Tongue (tissue), 2 donors: ENCODE measurements around the gene SULT2B1. TPM values are rescaled to one million over a fixed set of nuclear protein-coding genes. Genes with fewer than 3 reads are reported as not detected.
A peak's percentile ranks its signal among the peaks of the same experiment; 100 is the strongest.
"Not testable (repeated sequence)": the region's sequence is repeated elsewhere in the genome, so short reads cannot be mapped to it uniquely, and the experiment has no call there.

Experiments
- DNase-seq: peaks from one replicate; pipeline ENCODE4 v3.0.0-alpha.2; 2015
- total RNA-seq: library from RNA; depleted of rRNA; stranded (reverse); fragments of >200 nt; gene quantifications from one replicate; pipeline ENCODE4 v1.2.3, GENCODE V29; 2014

Gene SULT2B1
- total RNA-seq: 2.4 TPM

DNA sequence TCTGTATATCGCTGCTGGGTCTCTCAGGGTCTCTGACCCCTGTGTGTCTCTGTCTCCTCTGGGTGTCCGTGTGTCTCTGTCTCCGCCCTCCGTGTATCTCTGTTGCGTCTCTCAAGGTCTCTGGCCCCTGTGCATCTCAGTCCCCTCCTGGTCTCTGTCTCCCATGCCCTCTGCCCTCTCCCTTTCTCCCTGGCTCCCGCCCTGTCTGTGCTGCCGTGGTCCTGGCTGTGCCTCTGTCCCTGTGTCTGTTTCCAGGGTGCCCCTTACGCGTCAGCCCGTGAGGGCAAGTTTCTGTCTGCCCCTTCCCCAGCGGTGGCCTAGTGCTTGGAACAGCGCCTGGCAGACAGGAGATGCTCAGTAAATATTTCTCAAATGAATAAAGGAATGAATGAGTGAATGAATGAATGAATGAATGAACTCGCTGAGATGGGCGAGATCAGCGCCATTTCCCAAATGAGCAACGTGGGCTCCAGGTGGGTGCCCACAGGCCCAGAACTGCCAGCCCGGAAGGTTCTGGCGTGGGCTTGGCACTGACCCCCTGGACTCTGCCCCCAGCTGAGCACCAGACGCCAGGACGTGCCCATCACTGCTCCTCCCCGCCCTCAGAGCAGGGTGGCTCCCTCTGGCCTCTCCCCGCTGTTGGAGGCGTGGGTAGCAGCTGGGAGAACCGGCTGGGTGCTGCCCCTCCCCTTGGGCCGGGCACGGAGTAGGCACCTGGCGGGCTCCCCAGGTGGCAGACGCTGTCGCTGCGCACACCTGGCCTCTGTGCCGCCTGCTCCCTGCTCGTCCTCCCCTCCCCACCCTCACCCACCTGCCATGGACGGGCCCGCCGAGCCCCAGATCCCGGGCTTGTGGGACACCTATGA lies at the start of gene SULT2B1:
Gene SULT2B1 (plus strand): TSS at position 736 of the 866 bp plus-strand sequence. CDS start 81 bp downstream, at position 817.
- no peak for DNase-seq

- no peak for DNase-seq
Measured at GRCh38 chr19:48502350-48503018, 49.5 kb upstream of the SULT2B1 start.

DNA sequence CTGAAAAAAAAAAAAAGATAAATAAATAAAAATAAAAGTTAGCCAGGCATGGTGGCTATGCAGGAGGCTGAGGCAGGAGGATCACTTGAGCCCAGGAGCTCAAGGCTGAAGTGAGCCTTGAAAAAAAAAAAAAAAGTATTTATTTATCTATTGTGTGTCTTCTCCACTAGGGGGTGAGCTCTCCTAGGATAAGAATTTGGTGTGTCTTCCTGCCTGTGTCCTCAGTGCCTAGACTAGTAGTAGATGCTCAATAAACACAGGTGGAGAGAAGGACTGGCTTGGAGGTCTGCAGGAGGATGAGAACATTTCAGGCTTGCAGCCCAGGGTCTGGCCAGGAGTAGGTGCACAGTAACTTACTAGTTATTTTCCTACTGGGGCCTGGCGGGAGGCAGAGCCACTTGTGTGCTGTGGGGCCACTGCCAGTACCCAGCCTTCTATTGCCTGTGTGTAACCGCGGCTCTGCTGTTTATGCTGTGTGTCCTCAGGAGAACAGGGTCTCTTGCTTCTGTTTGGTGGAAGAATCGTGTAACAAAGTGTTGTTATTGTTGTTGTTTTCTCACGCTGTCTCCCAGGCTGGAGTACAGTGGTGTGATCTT lies 45.7 kb upstream of the SULT2B1 start:
- DNase-seq: no peak

GRCh38 chr19:48507911-48508439 lies 44.0 kb upstream of the SULT2B1 start:
- no peak for DNase-seq

GRCh38 chr19:48508729-48509411 lies 43.1 kb upstream of the SULT2B1 start:
- no peak for DNase-seq

DNA sequence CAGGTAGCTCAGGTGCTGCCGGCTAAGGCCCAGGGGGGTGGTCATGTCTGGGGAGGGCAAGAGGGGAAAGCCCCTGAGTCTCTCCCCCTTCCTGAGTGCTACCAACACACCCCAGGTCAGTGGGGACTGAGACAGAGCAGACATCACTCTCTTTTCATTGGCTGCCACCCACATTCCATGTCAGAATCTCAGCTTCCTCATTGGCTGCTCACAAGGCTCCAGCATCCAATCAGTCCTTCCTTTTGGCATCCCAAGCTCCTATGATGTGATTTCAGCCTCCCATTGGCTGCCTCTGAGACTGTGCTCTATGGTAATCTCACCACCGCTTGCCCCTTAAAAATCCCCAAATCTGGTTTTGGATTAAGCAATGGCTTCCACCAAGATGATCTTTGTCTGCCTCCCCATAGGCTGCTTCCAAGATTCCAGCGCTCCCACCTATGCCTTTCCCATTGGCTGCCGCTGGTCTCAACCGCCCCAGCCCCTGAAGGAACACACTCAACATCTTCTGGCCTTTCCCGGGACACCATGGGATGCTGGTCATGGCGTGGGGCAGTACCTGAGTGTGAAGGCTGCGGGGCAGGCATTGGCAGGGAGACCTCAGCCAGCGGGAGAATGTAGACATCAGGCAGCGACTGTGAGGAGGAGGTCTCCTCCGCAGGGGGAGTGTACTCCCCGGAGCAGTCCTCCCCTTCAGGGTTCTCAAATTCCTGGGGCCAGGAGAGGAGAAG lies 42.3 kb upstream of the SULT2B1 start:
- DNase-seq: no peak

DNA sequence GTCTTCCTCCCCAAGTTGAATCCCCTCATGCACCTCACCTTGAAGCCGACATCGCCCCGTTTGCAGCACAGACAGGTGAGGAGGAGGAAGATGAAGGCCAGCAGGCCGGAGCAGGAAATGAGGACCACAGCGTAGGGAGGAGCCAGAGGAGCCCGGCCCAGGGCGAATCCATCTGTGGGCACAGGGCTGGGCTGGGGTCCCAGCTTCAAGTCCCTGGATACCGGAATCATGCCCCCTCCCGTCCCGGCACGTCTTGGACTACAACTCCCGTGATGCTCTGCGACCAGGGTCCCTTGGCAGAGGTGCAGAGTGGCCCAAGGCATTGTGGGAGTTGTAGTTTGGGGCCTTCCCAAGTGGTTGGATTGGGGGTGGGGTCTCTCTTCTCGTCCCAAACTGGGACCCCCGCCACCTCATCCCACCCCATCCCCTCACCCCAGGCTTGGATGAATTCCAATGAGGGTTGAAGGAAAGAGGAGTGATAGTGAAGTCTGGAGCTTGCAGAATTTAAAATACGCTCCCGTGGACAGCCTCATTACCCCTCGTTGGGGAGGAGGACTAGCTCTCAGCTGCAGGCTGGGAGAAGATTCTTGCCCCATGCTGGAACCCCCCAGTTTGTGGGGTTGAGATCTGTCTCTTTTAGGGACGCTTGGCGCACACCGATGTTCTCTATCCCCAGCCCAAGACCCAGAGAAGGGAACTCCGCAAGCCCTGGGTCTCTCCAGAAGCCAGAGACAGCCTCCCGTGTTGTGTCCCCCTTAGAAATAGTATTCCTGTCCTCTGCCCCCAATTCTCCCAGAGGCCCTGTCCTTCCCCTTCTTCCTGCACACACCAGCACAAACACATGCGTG lies 41.3 kb upstream of the SULT2B1 start:
- DNase-seq: peak; percentile 76

- DNase-seq: no peak
Measured at GRCh38 chr19:48511321-48511731, 40.6 kb upstream of the SULT2B1 start.

- no peak for DNase-seq
Measured at GRCh38 chr19:48511800-48512503, 40.0 kb upstream of the SULT2B1 start, which contains the start of gene LMTK3. TSS of gene LMTK3 (minus strand) at chr19:48511835. CDS start at chr19:48511576, 259 bp downstream.

GRCh38 chr19:48512504-48513288 lies 39.3 kb upstream of the SULT2B1 start:
- DNase-seq: no peak

GRCh38 chr19:48513289-48514122 lies 38.5 kb upstream of the SULT2B1 start:
- peak; percentile 65 for DNase-seq

DNA sequence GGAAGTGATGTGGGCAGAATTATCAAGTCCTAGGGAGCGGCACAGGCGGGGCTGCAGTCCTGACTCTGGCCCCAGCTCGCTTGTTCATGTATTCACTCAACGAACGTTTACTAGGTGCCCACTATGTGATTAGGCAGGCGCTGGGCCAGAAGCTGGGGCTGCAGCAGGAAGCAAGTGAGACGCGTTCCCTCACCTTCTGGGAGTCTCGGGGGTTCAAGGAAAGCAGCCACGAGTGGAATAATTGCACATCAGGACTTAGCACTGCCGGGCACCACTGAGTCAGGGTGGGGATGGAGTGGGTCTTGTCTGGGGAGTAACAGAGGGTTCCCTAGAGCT lies 37.9 kb upstream of the SULT2B1 start:
- DNase-seq: no peak

DNA sequence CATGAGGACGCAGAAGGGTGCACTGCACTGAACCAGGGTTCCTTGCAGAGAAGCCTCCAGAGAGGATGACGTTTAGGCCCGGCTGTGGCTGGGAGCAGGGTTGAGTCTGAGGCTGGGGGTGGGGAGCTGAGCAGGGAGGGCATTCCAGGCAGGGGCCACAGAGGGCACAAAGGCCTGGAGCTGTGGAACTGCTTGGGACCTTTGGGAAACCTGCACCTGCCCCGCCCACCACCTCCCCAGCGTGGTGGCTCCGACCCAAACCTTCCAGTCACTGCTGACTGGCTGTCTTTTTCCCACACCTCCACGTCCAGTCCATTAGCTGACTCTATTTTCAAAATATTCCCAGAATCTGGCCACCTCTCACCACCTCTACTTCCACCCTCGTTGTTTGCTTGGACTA lies 35.4 kb upstream of the SULT2B1 start:
- DNase-seq: no peak

GRCh38 chr19:48518207-48518606 lies 33.8 kb upstream of the SULT2B1 start:
- no peak for DNase-seq

DNA sequence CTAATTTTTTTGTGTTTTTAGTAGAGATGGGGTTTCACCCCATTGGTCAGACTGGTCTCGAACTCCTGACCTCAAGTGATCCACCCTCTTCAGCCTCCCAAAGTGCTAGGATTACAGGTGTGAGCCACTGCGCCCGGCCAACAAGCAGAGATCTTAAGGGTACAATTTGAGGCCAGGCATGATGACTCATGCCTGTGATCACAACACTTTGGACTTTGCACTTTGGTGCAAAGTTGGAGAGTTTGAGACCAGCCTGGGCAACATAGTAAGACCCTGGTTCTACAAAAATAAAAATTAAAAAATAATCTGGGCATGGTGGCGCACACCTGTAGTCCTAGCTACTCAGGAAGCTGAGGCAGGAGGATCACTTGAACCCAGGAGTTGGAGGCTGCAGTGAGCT lies 32.5 kb upstream of the SULT2B1 start:
- not testable (repeated sequence) for DNase-seq

DNA sequence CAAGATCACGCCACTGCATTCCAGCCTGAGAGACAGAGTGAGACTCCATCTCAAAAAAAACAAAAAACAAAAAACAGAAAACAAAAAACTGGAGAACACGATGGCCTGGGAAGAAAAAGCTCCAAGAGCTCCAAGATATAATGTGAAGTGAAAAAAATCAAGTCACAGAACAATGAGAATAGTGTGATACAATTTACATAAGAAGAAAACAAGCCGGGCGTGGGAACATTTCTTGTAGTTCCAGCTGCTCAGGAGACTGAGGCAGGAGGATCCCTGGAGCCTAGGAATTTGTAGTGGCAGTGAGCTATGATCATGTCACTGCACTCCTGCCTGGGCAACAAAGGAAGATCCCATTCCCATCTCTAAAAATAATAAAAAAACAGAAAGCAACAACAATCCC lies 31.8 kb upstream of the SULT2B1 start:
- DNase-seq: no peak

- DNase-seq: no peak
Measured at GRCh38 chr19:48524221-48524620, 27.8 kb upstream of the SULT2B1 start.

DNA sequence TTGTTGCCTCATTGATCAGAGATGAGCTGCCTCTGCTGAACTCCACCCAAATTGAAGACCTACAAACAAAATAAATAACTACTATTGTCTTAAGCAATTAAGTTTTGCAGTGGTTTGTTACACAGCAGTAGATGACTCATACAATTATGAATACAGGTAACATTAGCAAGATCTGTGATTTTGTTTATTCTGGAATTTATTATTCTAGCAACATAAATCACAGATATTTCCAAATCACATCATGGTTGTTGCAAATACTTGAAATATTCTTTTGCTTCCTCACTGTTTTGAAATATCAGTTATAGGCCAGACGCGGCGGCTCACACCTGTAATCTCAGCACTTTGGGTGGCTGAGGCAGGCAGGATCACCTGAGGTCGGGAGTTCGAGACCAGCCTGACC lies 27.2 kb upstream of the SULT2B1 start:
- no peak for DNase-seq
